ENCODE data around the gene HNRNPF. TPM values are rescaled to one million over a fixed set of nuclear protein-coding genes. Genes with fewer than 3 reads are reported as not detected.
"Not testable (repeated sequence)": the region's sequence is repeated elsewhere in the genome, so short reads cannot be mapped to it uniquely, and the experiment has no call there.

Gene HNRNPF
- total RNA-seq, 1 experiment from 2014 or later: 237 TPM

- Histone ChIP-seq H3K27me3 (replicated peaks) (no peaks in the 10 kb centered on the region), H3K27ac (peak within 1 kb of the TSS; percentile 99), H3K4me3 (peak within 1 kb of the TSS; percentile 84), H3K9me3 (replicated peaks) (no peaks in the 10 kb centered on the region), H3K36me3 (peaks cover 7% of the 10 kb centered on the region; the same call in 1 of the 2 replicates), H3K4me1 (replicated peaks) (0 out of 2 replicates have a peak, but pooled peaks cover 3% of the 10 kb centered on the region)
- DNase-seq (ENCODE audit: low read depth in 1 of 2, low spot score in 2 of 2): peak; percentile 85 to 96
Observed at GRCh38 chr10:43436291-43437140, 27.5 kb upstream of the HNRNPF start, which contains the start of gene ZNF487. ZNF487 (plus strand) TSS chr10:43437111; CDS start chr10:43475814, 38,703 bp downstream.

DNA sequence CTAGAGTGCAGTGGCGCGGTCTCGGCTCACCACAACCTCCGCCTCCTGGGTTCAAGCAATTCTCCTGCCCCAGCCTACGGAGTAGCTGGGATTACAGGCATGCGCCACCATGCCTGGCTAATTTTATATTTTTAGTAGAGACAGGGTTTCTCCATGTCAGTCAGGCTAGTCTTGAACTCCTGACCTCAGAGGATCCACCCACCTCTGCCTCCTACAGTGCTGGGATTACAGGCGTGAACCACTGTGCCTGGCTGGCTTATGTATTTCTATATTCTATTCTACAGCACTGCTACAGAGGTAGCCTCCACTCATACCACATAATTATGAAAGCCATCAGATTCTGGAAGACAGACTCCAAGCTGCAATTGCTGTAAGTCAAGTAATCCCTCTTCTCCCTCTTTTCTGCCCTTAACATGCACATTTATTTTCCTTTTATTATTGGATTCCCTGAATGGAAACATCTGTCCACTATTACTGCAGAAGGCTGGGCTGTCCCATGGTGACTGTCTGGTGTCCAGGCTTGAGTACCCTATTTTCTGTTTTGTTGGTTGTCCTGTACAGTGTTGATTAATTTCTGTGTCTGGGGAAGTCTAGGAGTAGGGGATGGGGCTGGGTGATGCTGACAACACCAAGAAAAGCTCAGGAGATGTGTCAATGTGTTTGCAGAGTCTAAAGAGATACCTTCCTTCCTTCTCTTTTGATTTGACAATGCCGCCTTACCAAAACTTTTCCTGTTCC is 22.1 kb upstream of the HNRNPF start:
- Histone ChIP-seq H3K4me3 (no peak overlapping the region), H3K27me3 (replicated peaks) (no peaks in the 10 kb centered on the region), H3K4me1 (replicated peaks) (0 out of 2 replicates have a peak, but pooled peaks cover 3% of the 10 kb centered on the region), H3K36me3 (no peaks in the 10 kb centered on the region), H3K9me3 (replicated peaks) (no peaks in the 10 kb centered on the region), H3K27ac (no peak overlapping the region)
- DNase-seq (ENCODE audit: low read depth in 1 of 2, low spot score in 2 of 2): no peak

DNA sequence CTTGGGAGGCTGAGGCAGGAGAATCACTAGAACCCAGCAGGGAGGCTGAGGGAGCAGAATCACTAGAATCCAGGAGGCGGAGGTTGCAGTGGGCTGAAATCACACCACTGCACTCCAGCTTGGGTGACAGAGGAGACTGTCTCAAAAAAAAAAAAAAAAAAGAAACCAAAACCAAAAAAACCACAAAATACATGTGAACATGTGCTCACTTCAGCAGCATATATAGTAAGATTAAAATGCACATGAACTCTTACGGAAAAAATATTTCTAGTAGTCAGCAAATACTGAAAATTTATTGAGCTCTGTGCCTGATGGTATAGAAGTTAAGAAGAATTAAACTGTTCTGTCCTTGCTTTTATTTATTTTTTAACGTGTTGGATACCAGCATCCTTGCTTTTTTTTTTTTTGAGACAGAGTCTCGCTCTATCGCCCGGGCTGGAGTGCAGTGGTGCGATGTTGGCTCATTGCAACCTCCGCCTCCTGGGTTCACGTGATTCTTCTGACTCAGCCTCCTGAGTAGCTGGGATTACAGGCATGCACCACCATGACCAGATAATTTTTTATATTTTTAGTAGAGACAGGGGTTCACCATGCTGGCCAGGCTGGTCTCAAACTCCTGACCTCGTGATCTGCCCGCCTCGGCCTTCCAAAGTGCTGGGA is 18.3 kb upstream of the HNRNPF start:
- Histone ChIP-seq H3K9me3 (replicated peaks) (no peaks in the 10 kb centered on the region), H3K27ac (no peak overlapping the region), H3K36me3 (no peaks in the 10 kb centered on the region), H3K4me3 (no peak overlapping the region), H3K27me3 (replicated peaks) (no peaks in the 10 kb centered on the region), H3K4me1 (replicated peaks) (no peaks in the 10 kb centered on the region)
- DNase-seq (ENCODE audit: low read depth in 1 of 2, low spot score in 2 of 2): no peak

- not testable (repeated sequence) for H3K36me3 ChIP-seq; H3K9me3 ChIP-seq (replicated peaks); DNase-seq (ENCODE audit: low read depth in 1 of 2, low spot score in 2 of 2); H3K4me1 ChIP-seq (replicated peaks); H3K27me3 ChIP-seq (replicated peaks); H3K4me3 ChIP-seq; H3K27ac ChIP-seq
Observed at GRCh38 chr10:43426476-43426875, 17.5 kb upstream of the HNRNPF start.

- H3K27ac ChIP-seq: no peak overlapping the region
- no peaks in the 10 kb centered on the region for H3K9me3 ChIP-seq (replicated peaks)
- H3K4me3 ChIP-seq: no peak overlapping the region
- peaks cover 19% of the 10 kb centered on the region for H3K4me1 ChIP-seq (replicated peaks)
- no peak for DNase-seq (ENCODE audit: low read depth in 1 of 2, low spot score in 2 of 2)
- H3K36me3 ChIP-seq: no peaks in the 10 kb centered on the region
- no peaks in the 10 kb centered on the region for H3K27me3 ChIP-seq (replicated peaks)
Observed at GRCh38 chr10:43424416-43424815, 15.4 kb upstream of the HNRNPF start.

DNA sequence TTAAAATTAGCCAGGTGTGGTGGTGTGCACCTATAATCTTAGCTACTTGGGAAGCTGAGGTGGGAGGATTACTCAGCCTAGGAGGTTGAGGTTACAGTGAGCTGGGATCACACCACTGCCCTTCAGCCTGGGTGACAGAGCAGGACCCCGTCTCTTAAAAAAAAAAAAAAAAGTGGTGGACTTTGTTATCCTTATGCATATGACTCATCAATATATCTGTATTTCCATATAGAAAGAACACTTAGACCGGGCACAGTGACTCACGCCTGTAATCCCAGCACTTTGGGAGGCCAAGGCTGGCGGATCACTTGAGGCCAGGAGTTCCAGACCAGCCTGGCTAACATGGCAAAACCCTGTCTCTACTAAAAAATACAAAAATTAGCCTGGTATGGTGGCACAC is 13.0 kb upstream of the HNRNPF start:
- not testable (repeated sequence) for H3K27me3 ChIP-seq (replicated peaks); H3K4me3 ChIP-seq; H3K27ac ChIP-seq; DNase-seq (ENCODE audit: low read depth in 1 of 2, low spot score in 2 of 2); H3K36me3 ChIP-seq; H3K9me3 ChIP-seq (replicated peaks)
- peaks cover 19% of the 10 kb centered on the region for H3K4me1 ChIP-seq (replicated peaks)

- peak overlapping the region; percentile 76 for H3K27ac ChIP-seq
- H3K4me1 ChIP-seq (replicated peaks): peaks cover 19% of the 10 kb centered on the region
- no peak overlapping the region for H3K4me3 ChIP-seq
- H3K36me3 ChIP-seq: no peaks in the 10 kb centered on the region
- DNase-seq (ENCODE audit: low read depth in 1 of 2, low spot score in 2 of 2): no peak
- no peaks in the 10 kb centered on the region for H3K27me3 ChIP-seq (replicated peaks)
- H3K9me3 ChIP-seq (replicated peaks): no peaks in the 10 kb centered on the region
Observed at GRCh38 chr10:43421519-43421918, 12.5 kb upstream of the HNRNPF start.

DNA sequence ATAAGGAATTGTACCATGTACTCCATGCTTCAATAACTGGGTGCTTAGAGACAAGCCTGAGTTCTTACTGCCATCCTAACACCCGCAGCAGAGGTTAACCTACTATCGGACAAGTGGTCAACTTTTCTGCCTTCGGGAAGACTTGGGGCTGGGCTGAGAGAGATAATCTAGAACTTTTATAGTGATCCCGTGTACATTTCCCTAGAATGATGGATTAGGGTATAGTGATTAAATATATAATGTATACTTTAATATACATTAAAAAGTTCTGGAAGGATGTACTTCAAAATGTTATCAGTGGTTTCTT is 12.2 kb upstream of the HNRNPF start:
- peaks cover 19% of the 10 kb centered on the region for H3K4me1 ChIP-seq (replicated peaks)
- H3K27me3 ChIP-seq (replicated peaks): no peaks in the 10 kb centered on the region
- DNase-seq (ENCODE audit: low read depth in 1 of 2, low spot score in 2 of 2): no peak
- H3K9me3 ChIP-seq (replicated peaks): no peaks in the 10 kb centered on the region
- H3K27ac ChIP-seq: peak overlapping the region; percentile 76
- H3K4me3 ChIP-seq: peak overlapping the region; percentile 42
- no peaks in the 10 kb centered on the region for H3K36me3 ChIP-seq

GRCh38 chr10:43420369-43421200 is 11.6 kb upstream of the HNRNPF start:
- Histone ChIP-seq H3K27ac (peak overlapping the region; percentile 76), H3K27me3 (replicated peaks) (no peaks in the 10 kb centered on the region), H3K4me3 (peak overlapping the region; percentile 42), H3K4me1 (replicated peaks) (peaks cover 19% of the 10 kb centered on the region), H3K36me3 (no peaks in the 10 kb centered on the region), H3K9me3 (replicated peaks) (no peaks in the 10 kb centered on the region)
- peak; percentile 81 to 85 for DNase-seq (ENCODE audit: low read depth in 1 of 2, low spot score in 2 of 2)

GRCh38 chr10:43419997-43420368 is 11.0 kb upstream of the HNRNPF start:
- H3K27ac ChIP-seq: peak overlapping the region; percentile 76
- H3K4me3 ChIP-seq: peak overlapping the region; percentile 42
- H3K9me3 ChIP-seq (replicated peaks): no peaks in the 10 kb centered on the region
- H3K27me3 ChIP-seq (replicated peaks): no peaks in the 10 kb centered on the region
- DNase-seq (ENCODE audit: low read depth in 1 of 2, low spot score in 2 of 2): no peak
- peaks cover 19% of the 10 kb centered on the region for H3K4me1 ChIP-seq (replicated peaks)
- no peaks in the 10 kb centered on the region for H3K36me3 ChIP-seq

DNA sequence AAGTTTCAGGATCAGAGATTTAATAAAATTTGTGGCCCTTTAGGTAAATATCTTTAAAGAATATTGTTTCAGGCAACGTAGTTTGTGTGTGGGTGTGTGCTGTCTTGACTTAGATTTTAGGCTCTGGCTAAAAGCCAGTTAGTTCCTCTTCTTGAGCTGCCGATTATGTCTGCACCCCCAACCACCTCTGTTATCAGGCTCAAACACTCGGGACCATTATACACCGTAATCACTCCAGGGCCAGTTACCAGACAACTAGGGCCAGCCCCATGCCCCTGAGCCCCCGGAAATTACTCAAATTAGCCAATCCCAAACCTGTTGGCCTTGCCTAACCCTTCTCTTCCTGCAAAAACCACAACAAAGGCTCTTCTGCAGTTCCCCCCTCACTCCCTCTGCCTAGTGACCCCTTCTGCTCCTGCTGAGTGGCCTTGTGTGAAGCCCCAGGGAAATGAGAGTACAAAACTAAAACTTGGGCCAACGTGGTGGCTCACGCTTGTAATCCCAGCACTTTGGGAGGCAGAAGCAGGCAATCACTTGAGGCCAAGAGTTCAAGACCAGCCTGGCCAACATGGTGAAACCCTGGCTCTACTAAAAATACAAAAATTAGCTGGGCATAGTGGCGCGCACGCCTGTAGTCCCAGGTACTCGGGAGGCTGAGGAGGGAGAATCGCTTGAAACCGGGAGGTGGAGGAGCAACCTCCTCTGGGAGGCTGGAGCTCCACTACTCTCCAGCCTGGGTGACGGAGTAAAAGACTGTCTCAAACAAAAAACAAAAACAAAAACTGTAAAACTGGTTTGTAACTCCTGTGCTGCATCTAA is 9.2 kb upstream of the HNRNPF start:
- no peak overlapping the region for H3K27ac ChIP-seq
- H3K36me3 ChIP-seq: no peaks in the 10 kb centered on the region
- H3K9me3 ChIP-seq (replicated peaks): no peaks in the 10 kb centered on the region
- peaks cover 19% of the 10 kb centered on the region for H3K4me1 ChIP-seq (replicated peaks)
- no peak for DNase-seq (ENCODE audit: low read depth in 1 of 2, low spot score in 2 of 2)
- H3K4me3 ChIP-seq: no peak overlapping the region
- no peaks in the 10 kb centered on the region for H3K27me3 ChIP-seq (replicated peaks)

GRCh38 chr10:43415544-43415943 is 6.6 kb upstream of the HNRNPF start:
- no peak overlapping the region for H3K27ac ChIP-seq
- peaks cover 8% of the 10 kb centered on the region for H3K4me1 ChIP-seq (replicated peaks)
- H3K36me3 ChIP-seq: no peaks in the 10 kb centered on the region
- H3K4me3 ChIP-seq: no peak overlapping the region
- no peaks in the 10 kb centered on the region for H3K9me3 ChIP-seq (replicated peaks)
- no peak for DNase-seq (ENCODE audit: low read depth in 1 of 2, low spot score in 2 of 2)
- no peaks in the 10 kb centered on the region for H3K27me3 ChIP-seq (replicated peaks)

DNA sequence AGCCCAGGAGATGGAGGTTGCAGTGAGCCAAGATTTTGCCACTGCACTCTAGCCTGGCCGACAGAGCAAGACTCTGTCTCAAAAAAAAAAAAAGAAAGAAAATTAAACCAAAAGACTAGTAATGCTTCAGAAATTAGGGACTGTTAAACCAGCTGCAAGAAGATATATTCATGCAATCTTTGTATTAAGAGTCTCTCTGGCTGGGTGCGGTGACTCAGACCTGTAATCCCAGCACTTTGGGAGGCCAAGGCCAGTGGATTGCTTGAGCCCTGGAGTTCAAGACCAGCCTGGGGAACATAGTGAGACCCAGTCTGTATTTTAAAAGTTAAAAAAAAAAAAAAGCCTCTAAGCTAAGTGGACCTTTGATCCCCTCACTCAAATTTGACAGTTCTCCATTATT is 2.5 kb upstream of the HNRNPF start:
- Histone ChIP-seq H3K9me3 (replicated peaks) (no peaks in the 10 kb centered on the region), H3K27me3 (replicated peaks) (no peaks in the 10 kb centered on the region), H3K4me3 (no peak overlapping the region), H3K27ac (no peak overlapping the region), H3K36me3 (peaks cover 18% of the 10 kb centered on the region), H3K4me1 (replicated peaks) (peaks cover 6% of the 10 kb centered on the region)
- DNase-seq (ENCODE audit: low read depth in 1 of 2, low spot score in 2 of 2): no peak
